Measurements from ENCODE around the gene KRT3. TPM values are rescaled to one million over a fixed set of nuclear protein-coding genes. Genes with fewer than 3 reads are reported as not detected.

KRT3 gene
- not detected in 2 replicates for total RNA-seq (2014; rRNA removed; shearing (Covaris generic))
- not detected in 2 replicates for polyA plus RNA-seq (2014; cell fraction: nucleus; rRNA removed)

- DNase-seq (ENCODE audit: extremely low read depth, low read depth) = no peak
Measured at GRCh38 chr12:52795694-52796428, at the start of gene KRT3. TSS of gene KRT3 (minus strand) at chr12:52796117. CDS start at chr12:52796042, 75 bp downstream.

DNA sequence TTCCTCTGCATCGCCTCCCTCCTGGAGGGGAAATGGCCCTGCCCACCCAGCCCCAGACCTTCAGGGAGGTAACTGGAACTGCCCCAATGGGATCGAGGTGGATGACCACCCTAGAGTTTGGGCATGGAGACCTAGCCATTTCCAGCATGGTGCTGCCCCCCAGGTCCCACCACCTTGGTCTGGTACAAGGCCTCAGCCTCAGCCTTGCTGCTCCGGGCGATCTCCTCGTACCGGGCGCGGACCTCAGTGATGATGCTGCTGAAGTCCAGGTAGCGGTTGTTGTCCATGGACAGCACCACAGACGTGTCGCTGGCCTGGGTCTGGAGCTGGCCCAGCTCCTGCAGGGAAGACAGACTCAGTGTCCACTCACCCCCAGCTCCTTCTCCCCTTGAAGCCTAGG is 48.5 kb upstream of the KRT3 start:
- DNase-seq (ENCODE audit: extremely low read depth, low read depth) = no peak

GRCh38 chr12:52839436-52840105 is 43.7 kb upstream of the KRT3 start:
- no peak for DNase-seq (ENCODE audit: extremely low read depth, low read depth)

GRCh38 chr12:52838609-52839435 is 42.9 kb upstream of the KRT3 start:
- DNase-seq (ENCODE audit: extremely low read depth, low read depth) = no peak

DNA sequence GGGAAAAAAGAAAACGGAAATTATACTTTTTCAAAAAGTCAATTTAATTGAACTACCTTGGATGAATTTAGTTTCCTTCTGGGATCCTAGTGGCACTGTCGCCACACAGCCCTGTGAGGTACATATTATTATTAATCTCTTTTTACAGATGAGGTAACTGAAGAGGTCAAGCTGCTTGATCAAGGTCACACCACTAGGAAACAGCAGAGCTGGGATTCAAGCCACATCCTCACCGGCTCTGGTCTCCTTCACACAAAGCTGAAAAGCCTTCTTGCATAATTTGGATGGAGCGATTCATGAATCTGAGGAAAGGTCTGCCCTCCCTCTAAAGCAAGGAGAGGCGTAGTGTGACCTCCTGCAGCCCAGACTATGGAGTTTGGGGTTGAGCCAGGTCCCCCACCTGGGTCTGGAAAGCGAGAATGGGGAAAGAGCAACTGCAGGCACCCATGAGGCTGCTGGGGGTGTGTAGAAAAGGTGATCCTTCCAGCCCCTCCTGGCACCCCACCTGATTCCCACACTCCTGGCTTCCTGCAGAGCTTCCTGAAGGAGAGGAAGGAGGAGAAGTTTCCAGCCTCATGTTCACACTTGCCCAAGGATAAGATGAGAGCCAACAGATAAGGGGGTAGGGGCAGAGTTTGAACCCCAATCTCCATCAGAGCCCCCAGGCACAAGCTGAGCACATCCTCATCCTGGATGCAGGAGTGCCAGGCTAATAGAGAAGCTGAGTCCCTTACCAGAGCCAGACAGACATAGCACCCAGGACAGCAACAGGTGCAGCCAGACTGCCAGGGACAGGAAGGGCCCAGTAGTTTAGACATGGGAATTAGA is 42.1 kb upstream of the KRT3 start:
- no peak for DNase-seq (ENCODE audit: extremely low read depth, low read depth)

DNA sequence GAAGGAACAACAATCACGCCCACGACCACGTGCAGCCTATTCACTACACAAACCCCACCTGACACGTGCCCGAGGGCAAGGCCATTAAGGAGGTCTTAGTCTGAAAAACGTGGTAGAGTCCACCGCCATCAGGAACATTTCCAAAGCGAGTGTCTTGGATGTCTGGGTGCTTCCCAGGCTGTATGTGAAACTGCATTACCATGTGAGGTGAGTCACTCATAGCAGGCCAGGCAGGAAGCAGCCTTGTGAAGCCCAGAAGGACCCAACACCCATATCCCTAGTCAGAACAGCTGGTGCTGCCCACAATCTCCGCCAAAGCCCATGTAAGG is 41.5 kb upstream of the KRT3 start:
- no peak for DNase-seq (ENCODE audit: extremely low read depth, low read depth)

DNA sequence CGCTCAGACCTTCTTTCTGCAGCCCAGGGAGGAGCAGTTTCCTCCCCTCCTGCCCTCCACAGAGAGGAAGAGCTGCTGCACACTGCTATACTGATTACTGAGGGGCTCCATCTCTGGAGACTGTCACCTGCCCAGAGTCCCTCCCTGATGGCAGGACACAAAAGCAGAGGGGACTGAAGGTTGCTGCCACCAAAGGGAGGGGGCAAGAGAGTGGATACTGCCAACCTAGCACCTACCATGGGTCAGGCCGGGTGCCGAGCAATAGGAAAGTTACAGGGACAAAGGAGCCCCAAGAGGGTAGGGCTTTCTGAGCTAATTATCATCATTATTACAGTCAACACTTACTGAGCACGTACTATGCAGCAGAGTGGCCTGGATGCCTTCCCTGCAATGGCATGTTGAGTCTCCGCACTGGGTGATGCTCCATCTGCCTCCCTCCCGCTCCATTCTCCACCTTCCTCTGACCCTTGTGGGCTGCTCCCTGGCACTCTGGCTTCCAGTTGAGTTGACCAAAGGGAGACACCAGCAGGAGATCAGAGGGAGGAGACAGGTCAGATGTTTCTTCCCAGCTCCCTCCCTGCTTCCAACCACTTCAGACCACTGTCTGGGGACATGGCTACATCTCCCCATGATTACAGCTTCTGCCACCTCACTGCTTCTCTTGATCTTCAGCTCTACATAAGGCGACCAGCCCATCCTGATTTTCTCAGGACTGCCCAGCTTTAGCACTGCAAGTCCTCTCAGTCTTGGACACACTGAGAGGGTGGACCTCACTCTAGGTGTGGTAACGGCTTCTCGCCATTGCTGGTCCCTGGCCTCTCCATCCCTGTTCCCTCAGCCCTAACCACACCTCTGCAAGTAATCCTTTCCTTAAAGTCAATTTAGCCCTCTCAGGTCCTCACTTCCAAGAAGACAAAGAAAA is 40.8 kb upstream of the KRT3 start:
- no peak for DNase-seq (ENCODE audit: extremely low read depth, low read depth)

GRCh38 chr12:52836042-52836466 is 40.1 kb upstream of the KRT3 start:
- no peak for DNase-seq (ENCODE audit: extremely low read depth, low read depth)

- no peak for DNase-seq (ENCODE audit: extremely low read depth, low read depth)
Measured at GRCh38 chr12:52835271-52836041, 39.5 kb upstream of the KRT3 start.

DNA sequence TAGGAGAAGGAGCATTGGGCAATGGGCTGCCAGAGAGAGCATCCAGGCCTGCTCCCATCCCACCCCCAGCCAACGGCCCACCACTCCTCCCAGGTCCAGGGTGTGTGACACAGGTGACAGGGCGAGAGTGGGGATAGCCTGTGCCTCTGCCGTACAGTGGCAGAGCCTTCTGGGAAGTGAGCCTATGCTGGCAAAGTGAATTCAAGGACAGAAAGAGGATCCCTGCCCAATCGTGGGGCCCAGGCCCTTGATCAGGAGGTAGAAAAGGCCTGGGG is 38.7 kb upstream of the KRT3 start:
- DNase-seq (ENCODE audit: extremely low read depth, low read depth) = no peak

- no peak for DNase-seq (ENCODE audit: extremely low read depth, low read depth)
Measured at GRCh38 chr12:52833922-52834726, 38.2 kb upstream of the KRT3 start, which contains the start of gene KRT79. TSS of gene KRT79 (minus strand) at chr12:52834311. CDS start at chr12:52834260, 51 bp downstream.

DNA sequence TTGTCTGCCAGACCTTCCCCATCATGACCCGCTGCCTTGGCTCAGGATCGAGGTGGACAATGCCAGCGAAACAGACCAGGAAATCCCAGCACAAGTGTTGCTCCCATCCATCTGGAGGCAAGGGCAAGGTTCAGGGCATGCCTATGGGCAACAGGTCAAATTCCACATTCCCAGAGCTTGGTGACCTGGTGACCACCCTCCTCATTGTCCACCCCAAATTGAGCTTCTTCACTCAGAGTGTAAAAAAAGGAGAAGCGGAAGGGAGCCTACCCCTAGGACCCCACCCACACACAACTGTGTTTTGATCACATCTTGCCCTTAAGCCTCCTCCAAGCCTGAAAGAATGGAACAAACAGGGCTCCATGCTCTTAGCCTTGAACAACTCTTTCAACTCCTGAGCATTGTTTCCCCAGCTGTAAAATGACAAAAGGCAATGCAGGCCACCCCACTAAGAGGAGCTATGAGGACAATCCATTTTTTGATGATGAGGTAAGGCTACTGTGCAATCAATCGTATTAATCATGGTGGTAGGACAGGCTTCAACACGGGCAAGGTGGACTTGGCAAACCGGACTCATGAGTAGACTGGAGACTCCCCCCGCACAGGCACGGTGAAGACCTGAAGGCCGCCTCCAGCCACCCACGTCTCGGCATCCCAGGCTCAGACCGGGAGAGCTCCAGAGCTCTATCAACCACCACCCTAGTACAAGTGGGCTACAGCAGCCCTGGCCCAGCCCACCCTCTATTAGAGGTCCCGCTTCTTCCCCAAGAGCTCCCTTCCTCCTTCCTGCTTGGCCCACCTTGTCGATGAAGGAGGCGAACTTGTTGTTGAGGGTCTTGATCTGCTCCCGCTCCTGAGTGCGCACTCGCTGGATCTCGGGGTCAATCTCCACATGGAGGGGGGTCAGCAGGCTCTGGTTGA is 37.3 kb upstream of the KRT3 start:
- DNase-seq (ENCODE audit: extremely low read depth, low read depth) = no peak

DNA sequence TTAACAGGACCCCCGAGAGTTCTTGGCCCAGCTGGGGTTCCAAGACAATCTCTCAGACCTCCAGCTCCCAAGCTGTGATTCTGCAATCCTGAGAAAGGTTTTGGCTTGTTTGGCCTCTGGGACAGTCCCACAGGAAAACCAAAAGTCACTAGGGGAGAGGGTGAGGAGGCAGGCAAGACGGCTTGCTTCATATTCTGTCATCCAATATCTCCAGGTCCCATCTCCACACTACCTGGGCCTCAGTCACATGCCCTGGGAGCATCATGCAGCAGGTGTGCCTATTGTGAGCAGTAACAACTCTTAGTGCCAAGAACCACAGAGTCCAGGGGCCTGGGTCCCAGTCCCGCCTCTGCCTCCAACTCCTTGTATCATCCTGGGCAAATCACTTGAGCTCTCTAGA is 36.5 kb upstream of the KRT3 start:
- DNase-seq (ENCODE audit: extremely low read depth, low read depth) = no peak

GRCh38 chr12:52831251-52831650 is 35.3 kb upstream of the KRT3 start:
- no peak for DNase-seq (ENCODE audit: extremely low read depth, low read depth)

DNA sequence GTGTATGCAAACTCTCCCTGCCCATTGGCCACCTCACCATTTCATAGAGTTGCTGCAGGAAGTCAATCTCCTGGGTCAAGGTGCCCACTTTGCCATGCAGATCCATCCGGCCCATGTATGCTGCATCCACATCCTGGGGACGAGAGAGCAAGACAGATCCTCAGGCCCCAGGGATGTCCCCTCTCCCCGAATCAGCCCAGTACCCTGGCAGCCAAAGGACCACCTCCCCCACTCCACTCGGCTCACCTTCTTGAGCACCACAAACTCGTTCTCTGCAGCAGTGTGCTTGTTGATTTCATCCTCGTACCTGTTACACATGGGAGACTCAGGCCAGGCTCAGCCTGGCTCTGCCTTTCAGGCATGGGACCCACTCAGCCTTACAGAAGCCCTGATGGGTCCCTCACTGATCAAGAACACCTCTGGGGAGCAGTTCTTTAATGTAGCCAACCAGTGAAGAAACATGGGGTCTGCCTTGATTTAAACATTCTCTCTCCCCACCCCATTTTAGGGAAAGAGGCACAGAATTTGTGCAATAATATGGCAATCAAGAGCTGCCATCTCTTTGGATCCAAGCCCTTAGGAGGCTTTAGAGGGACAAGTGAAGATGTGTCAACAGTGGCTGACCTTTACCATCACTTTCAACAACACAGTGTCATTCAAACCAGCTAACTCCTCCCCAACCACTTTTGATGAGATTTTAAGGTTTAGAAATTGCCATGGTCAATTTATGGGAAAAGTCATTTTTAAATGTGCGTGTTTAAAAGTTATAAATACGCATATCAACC is 34.3 kb upstream of the KRT3 start:
- DNase-seq (ENCODE audit: extremely low read depth, low read depth) = no peak

DNA sequence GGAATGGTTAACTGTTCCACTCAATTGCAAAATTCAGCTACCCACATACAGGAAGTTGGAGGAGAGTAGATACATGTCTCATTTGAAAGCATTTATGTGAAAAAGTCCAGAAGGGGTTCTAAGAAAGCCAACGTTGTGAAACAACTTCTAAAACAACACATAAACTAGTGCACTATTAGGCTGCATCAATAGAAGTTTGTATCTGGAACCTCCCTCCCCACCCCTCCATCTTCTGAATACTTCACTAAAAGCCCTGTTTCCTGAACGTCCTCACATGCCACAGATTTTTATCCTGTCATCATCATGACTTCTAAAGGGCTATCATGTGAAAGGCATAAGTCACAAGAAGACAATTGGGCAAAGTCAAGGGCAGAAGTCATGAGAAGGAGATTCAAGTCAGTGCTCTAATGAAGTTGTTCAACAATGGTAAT is 32.7 kb upstream of the KRT3 start:
- DNase-seq (ENCODE audit: extremely low read depth, low read depth) = no peak
